NCI-H524 treated with DMSO at 0.1 percent for 48 hours (cell line): Measurements from ENCODE around the gene FSIP1.

Experiments used
- DNase-seq: peaks from one replicate; lab custom pipeline; 2025; lab: John Stamatoyannopoulos, UW

Gene FSIP1

GRCh38 chr15:39582286-39582976 lies 200.2 kb downstream of the FSIP1 start:
- DNase-seq, result no peak

GRCh38 chr15:39581793-39582285 lies 200.8 kb downstream of the FSIP1 start:
- DNase-seq, result no peak

- DNase-seq, result no peak
These were observed 201.3 kb downstream of the FSIP1 start for GRCh38 chr15:39581242-39581792.

- DNase-seq, result no peak
These were observed 202.0 kb downstream of the FSIP1 start, which contains the start of gene THBS1 for GRCh38 chr15:39580485-39581241. TSS of gene THBS1 (plus strand) at chr15:39581079. CDS start at chr15:39581858, 779 bp downstream.

GRCh38 chr15:39580117-39580484 lies 202.5 kb downstream of the FSIP1 start:
- DNase-seq, result peak; percentile 63

- DNase-seq, result no peak
These were observed 203.0 kb downstream of the FSIP1 start for GRCh38 chr15:39579487-39580116.

- no peak for DNase-seq
These were observed 203.7 kb downstream of the FSIP1 start for GRCh38 chr15:39578851-39579486.

- DNase-seq, result no peak
These were observed 207.5 kb downstream of the FSIP1 start for GRCh38 chr15:39575180-39575579.

- no peak for DNase-seq
These were observed 208.2 kb downstream of the FSIP1 start for GRCh38 chr15:39574427-39574826.

- no peak for DNase-seq
These were observed 208.8 kb downstream of the FSIP1 start for GRCh38 chr15:39573844-39574243.

GRCh38 chr15:39573287-39573686 lies 209.4 kb downstream of the FSIP1 start:
- DNase-seq, result no peak

- no peak for DNase-seq
These were observed 216.8 kb downstream of the FSIP1 start for GRCh38 chr15:39565851-39566250.

GRCh38 chr15:39564972-39565665 lies 217.5 kb downstream of the FSIP1 start:
- DNase-seq, result no peak

GRCh38 chr15:39558421-39558820 lies 224.2 kb downstream of the FSIP1 start:
- no peak for DNase-seq

- DNase-seq, result no peak
These were observed 226.2 kb downstream of the FSIP1 start for GRCh38 chr15:39556461-39556860.

GRCh38 chr15:39555885-39556284 lies 226.8 kb downstream of the FSIP1 start:
- no peak for DNase-seq

- no peak for DNase-seq
These were observed 227.8 kb downstream of the FSIP1 start for GRCh38 chr15:39554746-39555387.

- DNase-seq, result no peak
These were observed 228.5 kb downstream of the FSIP1 start for GRCh38 chr15:39553947-39554693.

- DNase-seq, result no peak
These were observed 230.1 kb downstream of the FSIP1 start for GRCh38 chr15:39552556-39552955.

- DNase-seq, result no peak
These were observed 231.2 kb downstream of the FSIP1 start for GRCh38 chr15:39551476-39551875.
